ENCODE results near the gene ACOX1.

DNA sequence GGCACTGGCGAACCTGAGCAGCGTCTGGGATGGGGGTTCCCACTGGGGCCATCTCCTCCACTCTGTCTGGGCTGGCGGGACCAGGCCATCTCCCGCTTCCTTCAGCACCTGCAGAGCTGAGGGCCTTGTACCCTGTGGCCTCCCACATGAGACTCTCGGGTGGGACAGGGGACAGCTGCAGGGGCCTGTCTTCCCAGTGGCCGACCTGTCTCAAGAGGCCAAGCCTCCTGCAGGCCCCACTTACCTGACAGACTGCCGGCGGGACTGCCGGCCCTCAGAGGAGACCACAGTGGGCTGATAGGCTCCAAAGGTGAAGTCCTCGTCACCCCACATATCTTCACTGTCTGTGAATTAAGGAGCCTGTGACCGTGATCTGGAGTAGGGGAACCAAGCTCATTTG, 53.9 kb downstream of the ACOX1 start:
- TF ChIP-seq, protein P1, sequence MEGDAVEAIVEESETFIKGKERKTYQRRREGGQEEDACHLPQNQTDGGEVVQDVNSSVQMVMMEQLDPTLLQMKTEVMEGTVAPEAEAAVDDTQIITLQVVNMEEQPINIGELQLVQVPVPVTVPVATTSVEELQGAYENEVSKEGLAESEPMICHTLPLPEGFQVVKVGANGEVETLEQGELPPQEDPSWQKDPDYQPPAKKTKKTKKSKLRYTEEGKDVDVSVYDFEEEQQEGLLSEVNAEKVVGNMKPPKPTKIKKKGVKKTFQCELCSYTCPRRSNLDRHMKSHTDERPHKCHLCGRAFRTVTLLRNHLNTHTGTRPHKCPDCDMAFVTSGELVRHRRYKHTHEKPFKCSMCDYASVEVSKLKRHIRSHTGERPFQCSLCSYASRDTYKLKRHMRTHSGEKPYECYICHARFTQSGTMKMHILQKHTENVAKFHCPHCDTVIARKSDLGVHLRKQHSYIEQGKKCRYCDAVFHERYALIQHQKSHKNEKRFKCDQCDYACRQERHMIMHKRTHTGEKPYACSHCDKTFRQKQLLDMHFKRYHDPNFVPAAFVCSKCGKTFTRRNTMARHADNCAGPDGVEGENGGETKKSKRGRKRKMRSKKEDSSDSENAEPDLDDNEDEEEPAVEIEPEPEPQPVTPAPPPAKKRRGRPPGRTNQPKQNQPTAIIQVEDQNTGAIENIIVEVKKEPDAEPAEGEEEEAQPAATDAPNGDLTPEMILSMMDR (conservative IDR thresholded peaks at IDR 0.05; ENCODE audit: low read depth, low read length) = no peak
- TF ChIP-seq EZH2 (IDR thresholded peaks at IDR 0.05; ENCODE audit: borderline replicate concordance, low read depth, low read length, poor library complexity, severe bottlenecking) = no peak
